ENCODE results near the gene AR.

DNA sequence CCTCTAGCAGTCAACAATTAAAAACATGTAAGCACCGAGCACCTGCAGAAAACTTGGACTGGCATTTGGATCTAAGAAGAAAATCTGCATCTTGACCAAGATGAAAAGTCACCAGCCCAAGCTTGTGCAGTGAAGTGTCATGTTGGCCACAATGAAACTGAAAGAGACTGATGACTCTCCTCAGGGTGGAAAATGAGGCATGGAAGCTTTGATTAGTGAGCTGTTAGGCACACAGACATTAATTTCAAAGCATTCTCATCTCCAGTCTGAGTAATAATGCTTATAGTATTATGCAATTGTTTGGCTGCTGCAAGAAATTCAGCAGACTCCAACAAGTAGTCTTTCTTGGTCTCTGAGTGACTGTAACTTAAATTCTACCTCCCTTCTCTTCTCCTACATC is 150.1 kb downstream of the AR start:
- TF ChIP-seq, protein P1, sequence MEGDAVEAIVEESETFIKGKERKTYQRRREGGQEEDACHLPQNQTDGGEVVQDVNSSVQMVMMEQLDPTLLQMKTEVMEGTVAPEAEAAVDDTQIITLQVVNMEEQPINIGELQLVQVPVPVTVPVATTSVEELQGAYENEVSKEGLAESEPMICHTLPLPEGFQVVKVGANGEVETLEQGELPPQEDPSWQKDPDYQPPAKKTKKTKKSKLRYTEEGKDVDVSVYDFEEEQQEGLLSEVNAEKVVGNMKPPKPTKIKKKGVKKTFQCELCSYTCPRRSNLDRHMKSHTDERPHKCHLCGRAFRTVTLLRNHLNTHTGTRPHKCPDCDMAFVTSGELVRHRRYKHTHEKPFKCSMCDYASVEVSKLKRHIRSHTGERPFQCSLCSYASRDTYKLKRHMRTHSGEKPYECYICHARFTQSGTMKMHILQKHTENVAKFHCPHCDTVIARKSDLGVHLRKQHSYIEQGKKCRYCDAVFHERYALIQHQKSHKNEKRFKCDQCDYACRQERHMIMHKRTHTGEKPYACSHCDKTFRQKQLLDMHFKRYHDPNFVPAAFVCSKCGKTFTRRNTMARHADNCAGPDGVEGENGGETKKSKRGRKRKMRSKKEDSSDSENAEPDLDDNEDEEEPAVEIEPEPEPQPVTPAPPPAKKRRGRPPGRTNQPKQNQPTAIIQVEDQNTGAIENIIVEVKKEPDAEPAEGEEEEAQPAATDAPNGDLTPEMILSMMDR (IDR thresholded peaks at IDR 0.05), result no peak
- no peak for TF ChIP-seq POLR2AphosphoS5 (IDR thresholded peaks at IDR 0.05; ENCODE audit: low read depth, low read length)
- TF ChIP-seq, protein P2, sequence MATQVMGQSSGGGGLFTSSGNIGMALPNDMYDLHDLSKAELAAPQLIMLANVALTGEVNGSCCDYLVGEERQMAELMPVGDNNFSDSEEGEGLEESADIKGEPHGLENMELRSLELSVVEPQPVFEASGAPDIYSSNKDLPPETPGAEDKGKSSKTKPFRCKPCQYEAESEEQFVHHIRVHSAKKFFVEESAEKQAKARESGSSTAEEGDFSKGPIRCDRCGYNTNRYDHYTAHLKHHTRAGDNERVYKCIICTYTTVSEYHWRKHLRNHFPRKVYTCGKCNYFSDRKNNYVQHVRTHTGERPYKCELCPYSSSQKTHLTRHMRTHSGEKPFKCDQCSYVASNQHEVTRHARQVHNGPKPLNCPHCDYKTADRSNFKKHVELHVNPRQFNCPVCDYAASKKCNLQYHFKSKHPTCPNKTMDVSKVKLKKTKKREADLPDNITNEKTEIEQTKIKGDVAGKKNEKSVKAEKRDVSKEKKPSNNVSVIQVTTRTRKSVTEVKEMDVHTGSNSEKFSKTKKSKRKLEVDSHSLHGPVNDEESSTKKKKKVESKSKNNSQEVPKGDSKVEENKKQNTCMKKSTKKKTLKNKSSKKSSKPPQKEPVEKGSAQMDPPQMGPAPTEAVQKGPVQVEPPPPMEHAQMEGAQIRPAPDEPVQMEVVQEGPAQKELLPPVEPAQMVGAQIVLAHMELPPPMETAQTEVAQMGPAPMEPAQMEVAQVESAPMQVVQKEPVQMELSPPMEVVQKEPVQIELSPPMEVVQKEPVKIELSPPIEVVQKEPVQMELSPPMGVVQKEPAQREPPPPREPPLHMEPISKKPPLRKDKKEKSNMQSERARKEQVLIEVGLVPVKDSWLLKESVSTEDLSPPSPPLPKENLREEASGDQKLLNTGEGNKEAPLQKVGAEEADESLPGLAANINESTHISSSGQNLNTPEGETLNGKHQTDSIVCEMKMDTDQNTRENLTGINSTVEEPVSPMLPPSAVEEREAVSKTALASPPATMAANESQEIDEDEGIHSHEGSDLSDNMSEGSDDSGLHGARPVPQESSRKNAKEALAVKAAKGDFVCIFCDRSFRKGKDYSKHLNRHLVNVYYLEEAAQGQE (IDR thresholded peaks at IDR 0.05; ENCODE audit: insufficient read depth in 1 of 2, low read depth in 2 of 2, low read length in 1 of 2), result no peak

All from Panc1 (cell line).